K562 (cell line): ENCODE measurements around the gene N4BP2. TPM values are rescaled to one million over a fixed set of nuclear protein-coding genes. Genes with fewer than 3 reads are reported as not detected.
A peak's percentile ranks its signal among the peaks of the same experiment; 100 is the strongest.

Source experiments
- BHLHE40 ChIP-seq: IDR thresholded peaks from 2 replicates; pipeline ENCODE4 v1.6.1; 2011; ENCODE audit warnings: low read length, improper control_type of control experiment
- CBX5 ChIP-seq: IDR thresholded peaks from 2 replicates; pipeline ENCODE4 v1.6.1; 2014; ENCODE audit warnings: low read depth, borderline replicate concordance
- FOS ChIP-seq: IDR thresholded peaks from 3 replicates; pipeline ENCODE4 v1.6.1; 2011; ENCODE audit not compliant: insufficient read length; ENCODE audit errors: extremely low read depth
- PHF21A ChIP-seq: fragments of 450-650 bp; IDR thresholded peaks from 2 replicates; pipeline ENCODE4 v1.6.1; 2017; ENCODE audit warnings: low read depth, borderline replicate concordance
- POLR2G ChIP-seq: fragments of 200-400 bp; formaldehyde crosslinking; IDR thresholded peaks from 2 replicates; pipeline ENCODE4 v1.6.1; 2017; ENCODE audit warnings: low read depth, mild to moderate bottlenecking, antibody characterized with exemption, low read length, moderate library complexity
- TEAD4 ChIP-seq, 2 experiments: sonication (generic) in 1 of 2; formaldehyde crosslinking in 1 of 2; IDR thresholded peaks; 2 replicates each; pipeline versions ENCODE4 v1.6.1 to v1.8.0; 2012 to 2022; ENCODE audit warnings: borderline replicate concordance in 1 of 2, inconsistent platforms in 1 of 2, low read length in 1 of 2, mild to moderate bottlenecking in 1 of 2, missing genetic modification reagents in 1 of 2
- TSC22D4 ChIP-seq: fragments of 450-650 bp; IDR thresholded peaks from 2 replicates; pipeline ENCODE4 v1.6.1; 2016; ENCODE audit warnings: missing genetic modification characterization, missing biosample characterization, control low read depth
- ZNF717 ChIP-seq: fragments of 250-450 bp; sonication (Bioruptor Pico); IDR thresholded peaks from 2 replicates; pipeline ENCODE4 v1.5.0; 2021
- polyA plus RNA-seq, 8 experiments: library from polyadenylated mRNA; depleted of rRNA in 4 of 8; stranded (reverse) in 5 of 8; unstranded in 3 of 8; fragments of >200 nt; fragmentation: Nextera tagmentation in 2 of 8; fragmentation: Illumina TruSeq in 1 of 8; extraction: Ambion mirVana in 2 of 8; extraction: Trizol in 1 of 8; gene quantifications; 2 replicates each; pipeline versions ENCODE4 v1.2.1 to v1.2.3, GENCODE V29; 2011 to 2014; ENCODE audit warnings: inconsistent platforms in 1 of 8, missing spikeins in 1 of 8
- total RNA-seq, 7 experiments: library from RNA; depleted of rRNA in 6 of 7; stranded (reverse); fragments of >200 nt in 6 of 7; fragmentation: Illumina TruSeq in 2 of 7; extraction: Trizol in 2 of 7; gene quantifications; 2 replicates each; pipeline versions ENCODE4 v1.2.1 to v1.2.3, GENCODE V29; 2011 to 2021; ENCODE audit warnings: low replicate concordance in 1 of 7
- TF ChIP-seq, protein P1 (sequence below): fragments of 250-450 bp; sonication (Bioruptor Pico); IDR thresholded peaks from 2 replicates; pipeline ENCODE4 v1.5.0; 2020; ENCODE audit warnings: mild to moderate bottlenecking
- TF ChIP-seq, protein P2 (sequence below): sonication (generic); formaldehyde crosslinking; IDR thresholded peaks from 2 replicates; pipeline ENCODE4 v1.8.0; 2022; ENCODE audit warnings: mild to moderate bottlenecking, missing genetic modification reagents
- TF ChIP-seq, protein P3 (sequence below), 2 experiments: fragments of 450-650 bp in 1 of 2; sonication (generic) in 1 of 2; formaldehyde crosslinking; conservative IDR thresholded peaks; 2 replicates each; pipeline versions ENCODE4 v1.4.0 to v1.8.1; 2020 to 2022; ENCODE audit warnings: mild to moderate bottlenecking in 1 of 2, missing genetic modification reagents in 1 of 2
- TF ChIP-seq, protein P4 (sequence below): fragments of 450-650 bp; IDR thresholded peaks from 2 replicates; pipeline ENCODE4 v1.6.1; 2016; ENCODE audit warnings: borderline replicate concordance
- TF ChIP-seq, protein P5 (sequence below), 2 experiments: fragments of 450-650 bp; IDR thresholded peaks; 2 replicates each; pipeline ENCODE4 v1.6.1; 2018; ENCODE audit warnings: mild to moderate bottlenecking in 2 of 2, low read depth in 1 of 2; ENCODE audit not compliant: partially characterized antibody in 2 of 2

Gene N4BP2
- total and polyA plus RNA-seq, 9 of the 15 experiments (the other 6 are each of a cell fraction or from before 2014, with no cell fraction given), result 2.7 to 12.6 (median 7.6) TPM

DNA sequence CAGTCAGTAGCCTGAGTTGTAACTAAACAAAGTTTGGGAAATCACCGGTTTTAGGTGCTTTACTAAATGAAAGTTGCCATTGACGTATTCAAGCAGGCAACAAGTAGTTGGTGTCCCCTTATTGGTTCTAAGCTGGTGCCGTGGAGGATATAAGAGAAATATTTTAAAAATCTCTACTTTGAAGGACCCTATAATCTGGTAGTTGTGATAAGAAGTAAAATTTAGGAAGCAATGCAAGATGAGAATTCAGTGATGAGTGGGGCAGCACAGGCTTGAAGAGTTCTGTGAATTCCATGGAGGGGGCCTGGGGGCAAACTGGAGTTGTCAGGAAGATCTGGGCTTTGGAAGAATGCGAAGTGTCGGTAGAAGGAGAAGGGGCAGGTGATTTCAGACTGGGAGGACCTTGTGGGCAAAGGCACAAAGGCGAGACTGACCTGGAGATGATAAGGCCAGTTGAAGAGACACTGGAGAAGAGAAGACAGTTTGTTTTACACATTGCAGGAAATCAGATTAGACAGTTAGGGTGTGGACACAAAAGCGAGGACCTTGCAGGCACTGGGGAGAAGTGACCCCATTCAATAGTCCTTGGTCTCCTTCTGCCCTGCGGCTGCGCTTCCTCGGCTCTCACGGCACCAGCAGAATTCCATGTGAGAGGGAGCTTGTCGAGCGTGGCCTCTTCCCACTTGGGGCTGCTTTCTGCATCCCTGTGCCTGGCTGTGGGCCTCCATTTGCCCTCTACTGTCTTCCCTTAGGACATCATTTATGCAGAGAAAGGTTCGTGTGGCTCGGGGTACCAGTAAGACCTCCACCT is 141.4 kb downstream of the N4BP2 start (continued):
- TF ChIP-seq, protein P1, sequence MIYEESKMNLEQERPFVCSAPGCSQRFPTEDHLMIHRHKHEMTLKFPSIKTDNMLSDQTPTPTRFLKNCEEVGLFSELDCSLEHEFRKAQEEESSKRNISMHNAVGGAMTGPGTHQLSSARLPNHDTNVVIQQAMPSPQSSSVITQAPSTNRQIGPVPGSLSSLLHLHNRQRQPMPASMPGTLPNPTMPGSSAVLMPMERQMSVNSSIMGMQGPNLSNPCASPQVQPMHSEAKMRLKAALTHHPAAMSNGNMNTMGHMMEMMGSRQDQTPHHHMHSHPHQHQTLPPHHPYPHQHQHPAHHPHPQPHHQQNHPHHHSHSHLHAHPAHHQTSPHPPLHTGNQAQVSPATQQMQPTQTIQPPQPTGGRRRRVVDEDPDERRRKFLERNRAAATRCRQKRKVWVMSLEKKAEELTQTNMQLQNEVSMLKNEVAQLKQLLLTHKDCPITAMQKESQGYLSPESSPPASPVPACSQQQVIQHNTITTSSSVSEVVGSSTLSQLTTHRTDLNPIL (CRISPR knock-in tag), result no peak
- peak; percentile 27; the same call in 1 of the 2 replicates for TF ChIP-seq BHLHE40
- TF ChIP-seq, protein P2, sequence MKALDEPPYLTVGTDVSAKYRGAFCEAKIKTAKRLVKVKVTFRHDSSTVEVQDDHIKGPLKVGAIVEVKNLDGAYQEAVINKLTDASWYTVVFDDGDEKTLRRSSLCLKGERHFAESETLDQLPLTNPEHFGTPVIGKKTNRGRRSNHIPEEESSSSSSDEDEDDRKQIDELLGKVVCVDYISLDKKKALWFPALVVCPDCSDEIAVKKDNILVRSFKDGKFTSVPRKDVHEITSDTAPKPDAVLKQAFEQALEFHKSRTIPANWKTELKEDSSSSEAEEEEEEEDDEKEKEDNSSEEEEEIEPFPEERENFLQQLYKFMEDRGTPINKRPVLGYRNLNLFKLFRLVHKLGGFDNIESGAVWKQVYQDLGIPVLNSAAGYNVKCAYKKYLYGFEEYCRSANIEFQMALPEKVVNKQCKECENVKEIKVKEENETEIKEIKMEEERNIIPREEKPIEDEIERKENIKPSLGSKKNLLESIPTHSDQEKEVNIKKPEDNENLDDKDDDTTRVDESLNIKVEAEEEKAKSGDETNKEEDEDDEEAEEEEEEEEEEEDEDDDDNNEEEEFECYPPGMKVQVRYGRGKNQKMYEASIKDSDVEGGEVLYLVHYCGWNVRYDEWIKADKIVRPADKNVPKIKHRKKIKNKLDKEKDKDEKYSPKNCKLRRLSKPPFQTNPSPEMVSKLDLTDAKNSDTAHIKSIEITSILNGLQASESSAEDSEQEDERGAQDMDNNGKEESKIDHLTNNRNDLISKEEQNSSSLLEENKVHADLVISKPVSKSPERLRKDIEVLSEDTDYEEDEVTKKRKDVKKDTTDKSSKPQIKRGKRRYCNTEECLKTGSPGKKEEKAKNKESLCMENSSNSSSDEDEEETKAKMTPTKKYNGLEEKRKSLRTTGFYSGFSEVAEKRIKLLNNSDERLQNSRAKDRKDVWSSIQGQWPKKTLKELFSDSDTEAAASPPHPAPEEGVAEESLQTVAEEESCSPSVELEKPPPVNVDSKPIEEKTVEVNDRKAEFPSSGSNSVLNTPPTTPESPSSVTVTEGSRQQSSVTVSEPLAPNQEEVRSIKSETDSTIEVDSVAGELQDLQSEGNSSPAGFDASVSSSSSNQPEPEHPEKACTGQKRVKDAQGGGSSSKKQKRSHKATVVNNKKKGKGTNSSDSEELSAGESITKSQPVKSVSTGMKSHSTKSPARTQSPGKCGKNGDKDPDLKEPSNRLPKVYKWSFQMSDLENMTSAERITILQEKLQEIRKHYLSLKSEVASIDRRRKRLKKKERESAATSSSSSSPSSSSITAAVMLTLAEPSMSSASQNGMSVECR (CRISPR knock-in tag), result no peak
- TF ChIP-seq, protein P3, sequence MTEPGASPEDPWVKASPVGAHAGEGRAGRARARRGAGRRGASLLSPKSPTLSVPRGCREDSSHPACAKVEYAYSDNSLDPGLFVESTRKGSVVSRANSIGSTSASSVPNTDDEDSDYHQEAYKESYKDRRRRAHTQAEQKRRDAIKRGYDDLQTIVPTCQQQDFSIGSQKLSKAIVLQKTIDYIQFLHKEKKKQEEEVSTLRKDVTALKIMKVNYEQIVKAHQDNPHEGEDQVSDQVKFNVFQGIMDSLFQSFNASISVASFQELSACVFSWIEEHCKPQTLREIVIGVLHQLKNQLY (CRISPR knock-in tag; conservative IDR thresholded peaks at IDR 0.05), result no peak
- no peak for TF ChIP-seq TSC22D4 (tag)
- peak; percentile 64; the same call in 1 of the 2 replicates for TF ChIP-seq TEAD4 (IDR thresholded peaks at IDR 0.05; ENCODE audit: low read length)
- no peak for TF ChIP-seq TEAD4 (CRISPR knock-in tag; IDR thresholded peaks at IDR 0.05; ENCODE audit: borderline replicate concordance)
- no peak for TF ChIP-seq CBX5
- TF ChIP-seq, protein P4, sequence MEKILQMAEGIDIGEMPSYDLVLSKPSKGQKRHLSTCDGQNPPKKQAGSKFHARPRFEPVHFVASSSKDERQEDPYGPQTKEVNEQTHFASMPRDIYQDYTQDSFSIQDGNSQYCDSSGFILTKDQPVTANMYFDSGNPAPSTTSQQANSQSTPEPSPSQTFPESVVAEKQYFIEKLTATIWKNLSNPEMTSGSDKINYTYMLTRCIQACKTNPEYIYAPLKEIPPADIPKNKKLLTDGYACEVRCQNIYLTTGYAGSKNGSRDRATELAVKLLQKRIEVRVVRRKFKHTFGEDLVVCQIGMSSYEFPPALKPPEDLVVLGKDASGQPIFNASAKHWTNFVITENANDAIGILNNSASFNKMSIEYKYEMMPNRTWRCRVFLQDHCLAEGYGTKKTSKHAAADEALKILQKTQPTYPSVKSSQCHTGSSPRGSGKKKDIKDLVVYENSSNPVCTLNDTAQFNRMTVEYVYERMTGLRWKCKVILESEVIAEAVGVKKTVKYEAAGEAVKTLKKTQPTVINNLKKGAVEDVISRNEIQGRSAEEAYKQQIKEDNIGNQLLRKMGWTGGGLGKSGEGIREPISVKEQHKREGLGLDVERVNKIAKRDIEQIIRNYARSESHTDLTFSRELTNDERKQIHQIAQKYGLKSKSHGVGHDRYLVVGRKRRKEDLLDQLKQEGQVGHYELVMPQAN, result no peak
- TF ChIP-seq PHF21A, result no peak
- TF ChIP-seq ZNF717 (CRISPR knock-in tag), result no peak
- TF ChIP-seq POLR2G, result peak; percentile 67
- TF ChIP-seq FOS, result no peak
- TF ChIP-seq, protein P5, sequence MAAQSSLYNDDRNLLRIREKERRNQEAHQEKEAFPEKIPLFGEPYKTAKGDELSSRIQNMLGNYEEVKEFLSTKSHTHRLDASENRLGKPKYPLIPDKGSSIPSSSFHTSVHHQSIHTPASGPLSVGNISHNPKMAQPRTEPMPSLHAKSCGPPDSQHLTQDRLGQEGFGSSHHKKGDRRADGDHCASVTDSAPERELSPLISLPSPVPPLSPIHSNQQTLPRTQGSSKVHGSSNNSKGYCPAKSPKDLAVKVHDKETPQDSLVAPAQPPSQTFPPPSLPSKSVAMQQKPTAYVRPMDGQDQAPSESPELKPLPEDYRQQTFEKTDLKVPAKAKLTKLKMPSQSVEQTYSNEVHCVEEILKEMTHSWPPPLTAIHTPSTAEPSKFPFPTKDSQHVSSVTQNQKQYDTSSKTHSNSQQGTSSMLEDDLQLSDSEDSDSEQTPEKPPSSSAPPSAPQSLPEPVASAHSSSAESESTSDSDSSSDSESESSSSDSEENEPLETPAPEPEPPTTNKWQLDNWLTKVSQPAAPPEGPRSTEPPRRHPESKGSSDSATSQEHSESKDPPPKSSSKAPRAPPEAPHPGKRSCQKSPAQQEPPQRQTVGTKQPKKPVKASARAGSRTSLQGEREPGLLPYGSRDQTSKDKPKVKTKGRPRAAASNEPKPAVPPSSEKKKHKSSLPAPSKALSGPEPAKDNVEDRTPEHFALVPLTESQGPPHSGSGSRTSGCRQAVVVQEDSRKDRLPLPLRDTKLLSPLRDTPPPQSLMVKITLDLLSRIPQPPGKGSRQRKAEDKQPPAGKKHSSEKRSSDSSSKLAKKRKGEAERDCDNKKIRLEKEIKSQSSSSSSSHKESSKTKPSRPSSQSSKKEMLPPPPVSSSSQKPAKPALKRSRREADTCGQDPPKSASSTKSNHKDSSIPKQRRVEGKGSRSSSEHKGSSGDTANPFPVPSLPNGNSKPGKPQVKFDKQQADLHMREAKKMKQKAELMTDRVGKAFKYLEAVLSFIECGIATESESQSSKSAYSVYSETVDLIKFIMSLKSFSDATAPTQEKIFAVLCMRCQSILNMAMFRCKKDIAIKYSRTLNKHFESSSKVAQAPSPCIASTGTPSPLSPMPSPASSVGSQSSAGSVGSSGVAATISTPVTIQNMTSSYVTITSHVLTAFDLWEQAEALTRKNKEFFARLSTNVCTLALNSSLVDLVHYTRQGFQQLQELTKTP (IDR thresholded peaks at IDR 0.05; ENCODE audit: low read depth in 1 of 2, partially characterized antibody in 2 of 2), result peak; percentile 82 to 87
